Measurements from ENCODE around the gene OR6A2. TPM values are rescaled to one million over a fixed set of nuclear protein-coding genes. Genes with fewer than 3 reads are reported as not detected.

OR6A2 gene
- total and polyA plus RNA-seq, 9 of the 15 experiments (the other 6 are each of a cell fraction or from before 2014, with no cell fraction given): 0.04 to 0.69 (median 0.35) TPM; not detected in 2

DNA sequence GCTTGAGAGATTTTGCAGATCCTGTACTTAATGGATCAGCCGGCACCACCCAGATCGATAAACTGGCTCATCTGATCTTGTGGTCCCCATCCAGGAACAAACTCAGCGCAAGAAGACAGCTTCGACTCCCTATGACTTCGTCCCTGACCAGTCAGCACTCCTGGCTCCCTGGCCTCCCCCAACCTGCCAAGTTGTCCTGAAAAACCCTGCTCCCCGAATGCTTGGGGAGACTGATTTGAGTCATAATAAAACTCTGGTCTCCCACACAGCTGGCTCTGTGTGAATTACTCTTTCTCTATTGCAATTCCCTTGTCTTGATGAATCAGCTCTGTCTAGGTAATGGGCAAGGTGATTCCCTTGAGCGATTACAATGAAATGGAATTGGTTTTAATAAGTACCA is 57.2 kb downstream of the OR6A2 start:
- H2AFZ ChIP-seq (ENCODE audit: low read depth, low read length): no peak overlapping the region
- no peaks in the 10 kb centered on the region for H3K9me1 ChIP-seq (ENCODE audit: control insufficient read depth, insufficient read depth, low read length)
- CTCF ChIA-PET (ENCODE audit: low intra/inter-chr PET ratio): no interaction called here
- in situ Hi-C loops (cut with MboI): no loop called here
- no peak for FAIRE-seq
- intact Hi-C loops (cut with micrococcal nuclease): no loop called here
- 0 out of 2 replicates have a peak, but pooled peaks cover 3% of the 10 kb centered on the region for H3K9me3 ChIP-seq (replicated peaks; ENCODE audit: control insufficient read depth, insufficient read depth, low read depth, low read length)
- H3K4me1 ChIP-seq (replicated peaks in 1 of 2; ENCODE audit: control insufficient read depth in 2 of 2, insufficient read depth in 2 of 2, low read length in 2 of 2): peaks cover 0 to 40% of the 10 kb centered on the region in 2 experiments
- no peak overlapping the region for H3K27ac ChIP-seq (ENCODE audit: extremely low read depth, low read depth, low read length)
- no peaks in the 10 kb centered on the region for H3K27me3 ChIP-seq (ENCODE audit: control insufficient read depth in 2 of 2, insufficient read depth in 2 of 2, low read length in 2 of 2)
- H3K4me2 ChIP-seq (ENCODE audit: insufficient read depth, low read length): no peak overlapping the region
- BruUV-seq (replicated peaks): no TSS peak
- no peak overlapping the region for H3K9ac ChIP-seq (ENCODE audit: insufficient read depth in 1 of 2, low read depth in 2 of 2, low read length in 2 of 2)
- no peaks in the 10 kb centered on the region for H3K36me3 ChIP-seq (ENCODE audit: control insufficient read depth, insufficient read depth, low read length)
- 30% methylated on average over 7 of the region's 7 CpGs for WGBS (ENCODE audit: insufficient coverage, low coverage, missing lambda C conversion rate)
- DNase-seq (ENCODE audit: extremely low read depth in 1 of 4, low spot score in 3 of 4): no peak
- H3K4me3 ChIP-seq: no peak overlapping the region
- POLR2A ChIA-PET: no interaction called here
- no peaks in the 10 kb centered on the region for H3K79me2 ChIP-seq (ENCODE audit: control insufficient read depth, insufficient read depth, low read length)
- no peaks in the 10 kb centered on the region for H4K20me1 ChIP-seq (replicated peaks; ENCODE audit: control insufficient read depth, insufficient read depth, low read length)
- ATAC-seq: no peak
- TF ChIP-seq, protein P1, sequence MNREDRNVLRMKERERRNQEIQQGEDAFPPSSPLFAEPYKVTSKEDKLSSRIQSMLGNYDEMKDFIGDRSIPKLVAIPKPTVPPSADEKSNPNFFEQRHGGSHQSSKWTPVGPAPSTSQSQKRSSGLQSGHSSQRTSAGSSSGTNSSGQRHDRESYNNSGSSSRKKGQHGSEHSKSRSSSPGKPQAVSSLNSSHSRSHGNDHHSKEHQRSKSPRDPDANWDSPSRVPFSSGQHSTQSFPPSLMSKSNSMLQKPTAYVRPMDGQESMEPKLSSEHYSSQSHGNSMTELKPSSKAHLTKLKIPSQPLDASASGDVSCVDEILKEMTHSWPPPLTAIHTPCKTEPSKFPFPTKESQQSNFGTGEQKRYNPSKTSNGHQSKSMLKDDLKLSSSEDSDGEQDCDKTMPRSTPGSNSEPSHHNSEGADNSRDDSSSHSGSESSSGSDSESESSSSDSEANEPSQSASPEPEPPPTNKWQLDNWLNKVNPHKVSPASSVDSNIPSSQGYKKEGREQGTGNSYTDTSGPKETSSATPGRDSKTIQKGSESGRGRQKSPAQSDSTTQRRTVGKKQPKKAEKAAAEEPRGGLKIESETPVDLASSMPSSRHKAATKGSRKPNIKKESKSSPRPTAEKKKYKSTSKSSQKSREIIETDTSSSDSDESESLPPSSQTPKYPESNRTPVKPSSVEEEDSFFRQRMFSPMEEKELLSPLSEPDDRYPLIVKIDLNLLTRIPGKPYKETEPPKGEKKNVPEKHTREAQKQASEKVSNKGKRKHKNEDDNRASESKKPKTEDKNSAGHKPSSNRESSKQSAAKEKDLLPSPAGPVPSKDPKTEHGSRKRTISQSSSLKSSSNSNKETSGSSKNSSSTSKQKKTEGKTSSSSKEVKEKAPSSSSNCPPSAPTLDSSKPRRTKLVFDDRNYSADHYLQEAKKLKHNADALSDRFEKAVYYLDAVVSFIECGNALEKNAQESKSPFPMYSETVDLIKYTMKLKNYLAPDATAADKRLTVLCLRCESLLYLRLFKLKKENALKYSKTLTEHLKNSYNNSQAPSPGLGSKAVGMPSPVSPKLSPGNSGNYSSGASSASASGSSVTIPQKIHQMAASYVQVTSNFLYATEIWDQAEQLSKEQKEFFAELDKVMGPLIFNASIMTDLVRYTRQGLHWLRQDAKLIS (CRISPR knock-in tag; IDR thresholded peaks at IDR 0.05): no peak
- TF ChIP-seq, protein P2, sequence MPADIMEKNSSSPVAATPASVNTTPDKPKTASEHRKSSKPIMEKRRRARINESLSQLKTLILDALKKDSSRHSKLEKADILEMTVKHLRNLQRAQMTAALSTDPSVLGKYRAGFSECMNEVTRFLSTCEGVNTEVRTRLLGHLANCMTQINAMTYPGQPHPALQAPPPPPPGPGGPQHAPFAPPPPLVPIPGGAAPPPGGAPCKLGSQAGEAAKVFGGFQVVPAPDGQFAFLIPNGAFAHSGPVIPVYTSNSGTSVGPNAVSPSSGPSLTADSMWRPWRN (IDR thresholded peaks at IDR 0.05; ENCODE audit: low read depth): no peak
- TF ChIP-seq CSDE1 (IDR thresholded peaks at IDR 0.05) (no peak), ZNF584 (CRISPR knock-in tag; IDR thresholded peaks at IDR 0.05; ENCODE audit: low read depth) (no peak), ELF2 (CRISPR knock-in tag; IDR thresholded peaks at IDR 0.05) (no peak), CCNT2 (IDR thresholded peaks at IDR 0.05; ENCODE audit: borderline replicate concordance, extremely low read depth, insufficient read length, low read depth, low read length) (no peak), NFXL1 (CRISPR knock-in tag; IDR thresholded peaks at IDR 0.05) (no peak), BHLHE40 (IDR thresholded peaks at IDR 0.05; ENCODE audit: low read length) (no peak), MED1 (CRISPR knock-in tag; IDR thresholded peaks at IDR 0.05; ENCODE audit: borderline replicate concordance) (no peak)
- TF ChIP-seq, protein P3, sequence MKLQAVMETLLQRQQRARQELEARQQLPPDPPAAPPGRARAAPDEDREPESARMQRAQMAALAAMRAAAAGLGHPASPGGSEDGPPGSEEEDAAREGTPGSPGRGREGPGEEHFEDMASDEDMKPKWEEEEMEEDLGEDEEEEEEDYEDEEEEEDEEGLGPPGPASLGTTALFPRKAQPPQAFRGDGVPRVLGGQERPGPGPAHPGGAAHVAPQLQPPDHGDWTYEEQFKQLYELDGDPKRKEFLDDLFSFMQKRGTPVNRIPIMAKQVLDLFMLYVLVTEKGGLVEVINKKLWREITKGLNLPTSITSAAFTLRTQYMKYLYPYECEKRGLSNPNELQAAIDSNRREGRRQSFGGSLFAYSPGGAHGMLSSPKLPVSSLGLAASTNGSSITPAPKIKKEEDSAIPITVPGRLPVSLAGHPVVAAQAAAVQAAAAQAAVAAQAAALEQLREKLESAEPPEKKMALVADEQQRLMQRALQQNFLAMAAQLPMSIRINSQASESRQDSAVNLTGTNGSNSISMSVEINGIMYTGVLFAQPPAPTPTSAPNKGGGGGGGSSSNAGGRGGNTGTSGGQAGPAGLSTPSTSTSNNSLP (IDR thresholded peaks at IDR 0.05; ENCODE audit: borderline replicate concordance, low read depth, low read length): no peak
- TF ChIP-seq, protein P4, sequence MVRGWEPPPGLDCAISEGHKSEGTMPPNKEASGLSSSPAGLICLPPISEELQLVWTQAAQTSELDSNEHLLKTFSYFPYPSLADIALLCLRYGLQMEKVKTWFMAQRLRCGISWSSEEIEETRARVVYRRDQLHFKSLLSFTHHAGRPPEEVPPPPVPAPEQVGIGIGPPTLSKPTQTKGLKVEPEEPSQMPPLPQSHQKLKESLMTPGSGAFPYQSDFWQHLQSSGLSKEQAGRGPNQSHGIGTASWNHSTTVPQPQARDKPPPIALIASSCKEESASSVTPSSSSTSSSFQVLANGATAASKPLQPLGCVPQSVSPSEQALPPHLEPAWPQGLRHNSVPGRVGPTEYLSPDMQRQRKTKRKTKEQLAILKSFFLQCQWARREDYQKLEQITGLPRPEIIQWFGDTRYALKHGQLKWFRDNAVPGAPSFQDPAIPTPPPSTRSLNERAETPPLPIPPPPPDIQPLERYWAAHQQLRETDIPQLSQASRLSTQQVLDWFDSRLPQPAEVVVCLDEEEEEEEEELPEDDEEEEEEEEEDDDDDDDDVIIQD (CRISPR knock-in tag; IDR thresholded peaks at IDR 0.05): no peak
- TF ChIP-seq, protein P5, sequence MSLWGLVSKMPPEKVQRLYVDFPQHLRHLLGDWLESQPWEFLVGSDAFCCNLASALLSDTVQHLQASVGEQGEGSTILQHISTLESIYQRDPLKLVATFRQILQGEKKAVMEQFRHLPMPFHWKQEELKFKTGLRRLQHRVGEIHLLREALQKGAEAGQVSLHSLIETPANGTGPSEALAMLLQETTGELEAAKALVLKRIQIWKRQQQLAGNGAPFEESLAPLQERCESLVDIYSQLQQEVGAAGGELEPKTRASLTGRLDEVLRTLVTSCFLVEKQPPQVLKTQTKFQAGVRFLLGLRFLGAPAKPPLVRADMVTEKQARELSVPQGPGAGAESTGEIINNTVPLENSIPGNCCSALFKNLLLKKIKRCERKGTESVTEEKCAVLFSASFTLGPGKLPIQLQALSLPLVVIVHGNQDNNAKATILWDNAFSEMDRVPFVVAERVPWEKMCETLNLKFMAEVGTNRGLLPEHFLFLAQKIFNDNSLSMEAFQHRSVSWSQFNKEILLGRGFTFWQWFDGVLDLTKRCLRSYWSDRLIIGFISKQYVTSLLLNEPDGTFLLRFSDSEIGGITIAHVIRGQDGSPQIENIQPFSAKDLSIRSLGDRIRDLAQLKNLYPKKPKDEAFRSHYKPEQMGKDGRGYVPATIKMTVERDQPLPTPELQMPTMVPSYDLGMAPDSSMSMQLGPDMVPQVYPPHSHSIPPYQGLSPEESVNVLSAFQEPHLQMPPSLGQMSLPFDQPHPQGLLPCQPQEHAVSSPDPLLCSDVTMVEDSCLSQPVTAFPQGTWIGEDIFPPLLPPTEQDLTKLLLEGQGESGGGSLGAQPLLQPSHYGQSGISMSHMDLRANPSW (CRISPR knock-in tag; IDR thresholded peaks at IDR 0.05): no peak
